Activated CD8-positive, alpha-beta memory T cell treated with anti-CD3 and anti-CD28 coated beads, Interleukin-2, amount 10 ng/mL, durations not matched to agents 7 days and 5 days (primary cell): ENCODE data around the gene ALX4. TPM values are rescaled to one million over a fixed set of nuclear protein-coding genes. Genes with fewer than 3 reads are reported as not detected.

Experiments used
- ATAC-seq: fragments of 150-1000 bp; cut with Tn5 transposase; one replicate; pipeline ENCODE4 v1.10.0; 2021; ENCODE audit warnings: moderate library complexity
- CTCF ChIA-PET: fragments of 350-600 bp; sonication (Branson Sonifier 250); formaldehyde crosslinking; loops from one replicate; lab custom pipeline; 2021; ENCODE audit warnings: antibody characterized with exemption; lab: Charles Lee
- DNase-seq: peaks from one replicate; pipeline ENCODE4 v3.0.0-alpha.2; 2020
- H3K27ac Mint-ChIP-seq: one replicate; pipeline ENCODE4 v1.8.0; 2021; ENCODE audit warnings: mild to moderate bottlenecking, mixed read lengths
- H3K27me3 Mint-ChIP-seq: one replicate; pipeline ENCODE4 v1.8.0; 2021; ENCODE audit warnings: mixed read lengths
- H3K36me3 Mint-ChIP-seq: one replicate; pipeline ENCODE4 v1.8.0; 2021; ENCODE audit warnings: mild to moderate bottlenecking, mixed read lengths
- H3K4me1 Mint-ChIP-seq: one replicate; pipeline ENCODE4 v1.8.0; 2021; ENCODE audit warnings: mixed read lengths
- H3K4me3 Mint-ChIP-seq: one replicate; pipeline ENCODE4 v1.8.0; 2021; ENCODE audit warnings: mild to moderate bottlenecking, moderate library complexity, mixed read lengths
- H3K9me3 Mint-ChIP-seq: one replicate; pipeline ENCODE4 v1.8.0; 2022; ENCODE audit warnings: low read depth, mixed read lengths
- total RNA-seq, 2 experiments: library from RNA; stranded (reverse); gene quantifications; one replicate each; pipeline ENCODE4 v1.2.3, GENCODE V29; 2021

The ALX4 gene
- total RNA-seq, 2 experiments from 2014 or later, result not detected

DNA sequence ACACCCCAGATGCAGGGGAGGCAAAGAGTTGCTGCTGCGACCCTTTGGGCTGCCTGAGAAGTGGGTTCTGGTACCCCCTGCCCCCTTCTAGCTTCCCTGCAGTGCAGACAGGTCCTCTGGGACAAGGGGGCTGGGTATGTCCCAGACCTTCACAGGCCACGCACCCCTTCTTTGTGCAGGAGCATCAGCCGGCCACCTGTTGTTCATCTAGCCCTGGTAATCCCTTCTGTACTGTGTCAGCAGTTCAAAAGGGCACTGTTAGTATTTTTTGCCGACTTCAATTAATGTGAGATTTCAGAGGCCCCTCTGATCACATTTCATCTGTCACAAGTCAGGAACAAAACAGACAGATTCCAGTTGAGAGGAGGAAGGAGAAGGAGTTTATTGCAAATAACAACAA, 49.9 kb downstream of the ALX4 start:
- ATAC-seq (no peak), DNase-seq (no peak)
- peaks cover 7% of the 10 kb centered on the region for H3K36me3 Mint-ChIP-seq
- H3K27me3 Mint-ChIP-seq, result no peaks in the 10 kb centered on the region
- H3K27ac Mint-ChIP-seq, result no peak overlapping the region
- H3K4me1 Mint-ChIP-seq, result peaks cover 33% of the 10 kb centered on the region
- CTCF ChIA-PET, result no interaction called here
- H3K4me3 Mint-ChIP-seq, result no peak overlapping the region
- no peaks in the 10 kb centered on the region for H3K9me3 Mint-ChIP-seq

DNA sequence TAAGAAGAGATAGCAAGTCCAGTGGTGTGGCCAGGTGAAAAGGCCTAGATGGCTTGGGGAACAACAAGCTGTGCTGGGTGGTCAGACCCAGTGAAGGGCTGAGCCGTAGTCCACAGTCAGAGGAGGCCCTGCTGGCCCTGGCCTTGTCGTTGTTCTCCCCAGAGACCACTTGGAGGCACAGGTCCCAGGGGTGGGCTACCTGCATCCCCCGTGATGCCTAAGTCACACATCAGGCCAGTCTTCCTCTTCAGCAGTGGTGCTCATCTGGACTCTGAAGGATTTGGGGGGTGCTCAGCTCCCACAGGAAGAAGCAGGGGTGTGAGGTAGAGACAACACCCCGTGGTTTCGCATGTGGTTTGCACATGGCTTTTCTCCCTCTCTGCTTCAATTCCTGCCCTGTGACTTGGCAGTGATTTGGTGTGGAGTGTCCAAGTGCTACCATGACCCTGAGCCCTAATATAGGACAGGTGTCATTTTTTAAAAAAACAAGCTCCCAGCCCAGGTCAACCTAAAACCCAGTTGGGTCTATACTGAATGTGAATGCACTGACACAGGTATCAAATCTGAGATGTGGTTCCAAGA, 51.0 kb downstream of the ALX4 start:
- Mint-ChIP-seq H3K4me3 (no peak overlapping the region), H3K27me3 (no peaks in the 10 kb centered on the region), H3K36me3 (peaks cover 7% of the 10 kb centered on the region), H3K9me3 (no peaks in the 10 kb centered on the region), H3K27ac (no peak overlapping the region), H3K4me1 (peaks cover 33% of the 10 kb centered on the region)
- DNase-seq, result no peak
- CTCF ChIA-PET, result interaction anchor here (2.6 kb wide), 1 partner anchor 9 kb away, joined by 6 read pairs; no protein-coding TSS in a partner anchor
- ATAC-seq, result no peak

DNA sequence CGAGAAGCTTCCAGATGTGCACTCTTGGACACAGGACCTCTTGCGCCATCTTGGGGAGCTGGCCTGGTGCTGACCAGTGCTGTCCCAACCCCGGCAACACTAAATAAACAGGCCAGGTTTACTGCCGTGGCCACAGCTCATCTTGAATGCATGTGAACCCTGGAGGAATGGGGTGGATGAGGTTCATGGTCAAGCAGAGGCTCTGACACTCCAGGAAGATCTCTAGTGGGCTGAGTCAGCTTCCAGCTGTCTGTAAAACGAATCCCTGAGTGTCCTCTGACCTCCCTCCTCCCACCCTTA, 51.8 kb downstream of the ALX4 start:
- no peak overlapping the region for H3K27ac Mint-ChIP-seq
- ATAC-seq, result no peak
- no peaks in the 10 kb centered on the region for H3K27me3 Mint-ChIP-seq
- peaks cover 33% of the 10 kb centered on the region for H3K4me1 Mint-ChIP-seq
- H3K4me3 Mint-ChIP-seq, result no peak overlapping the region
- peaks cover 11% of the 10 kb centered on the region for H3K36me3 Mint-ChIP-seq
- CTCF ChIA-PET, result interaction anchor here (0.8 to 2.6 kb wide), 2 partner anchors 10 to 50 kb away, joined by 3 to 6 read pairs; no protein-coding TSS in a partner anchor
- peaks cover 1% of the 10 kb centered on the region for H3K9me3 Mint-ChIP-seq
- no peak for DNase-seq

DNA sequence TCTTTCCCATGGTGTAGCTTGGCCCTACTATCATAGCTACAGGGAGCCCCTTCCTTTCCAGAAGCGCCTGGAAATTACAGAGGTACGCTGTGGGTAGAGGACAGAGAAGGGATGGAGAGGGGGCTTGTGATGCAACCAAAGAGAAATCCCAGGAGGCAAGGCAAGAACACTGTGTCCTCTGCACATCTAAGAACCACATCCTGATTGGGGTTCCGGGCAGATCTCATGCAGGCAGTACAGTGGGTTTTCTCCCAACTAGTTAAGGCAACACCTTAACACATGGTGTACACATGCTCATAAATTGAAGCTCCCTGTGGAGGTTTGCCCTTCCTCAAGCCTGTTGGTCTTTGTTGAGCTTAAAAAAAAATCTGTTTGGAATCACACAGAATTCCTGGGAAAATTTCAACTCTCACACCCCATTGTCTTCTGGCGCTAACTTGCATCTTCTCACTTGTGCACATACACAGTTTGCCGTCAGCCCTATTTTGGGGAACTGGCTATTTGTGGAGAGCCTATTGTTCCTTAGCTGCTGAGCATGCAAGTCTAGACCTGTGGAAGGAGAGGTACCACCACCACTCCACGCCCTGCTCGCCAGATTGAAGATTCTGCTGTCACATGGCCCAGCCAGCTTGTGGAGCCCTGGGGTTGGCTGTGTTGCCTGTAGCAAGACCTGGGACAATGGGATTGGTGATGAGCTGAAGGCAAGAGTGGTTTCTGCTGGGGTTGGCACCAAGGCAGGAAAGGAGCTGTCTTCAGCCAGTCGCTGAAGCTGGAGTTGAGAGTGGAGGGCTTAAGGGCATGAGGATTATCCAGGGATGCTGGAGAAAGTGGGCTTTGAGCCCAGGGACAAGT, 52.4 kb downstream of the ALX4 start:
- H3K27ac Mint-ChIP-seq, result peak overlapping the region; percentile 59
- peaks cover 16% of the 10 kb centered on the region for H3K36me3 Mint-ChIP-seq
- peaks cover 7% of the 10 kb centered on the region for H3K9me3 Mint-ChIP-seq
- ATAC-seq, result peak; percentile 45
- DNase-seq, result no peak
- H3K4me3 Mint-ChIP-seq, result no peak overlapping the region
- peaks cover 33% of the 10 kb centered on the region for H3K4me1 Mint-ChIP-seq
- no peaks in the 10 kb centered on the region for H3K27me3 Mint-ChIP-seq
- CTCF ChIA-PET, result interaction anchor here (0.8 to 2.6 kb wide), 2 partner anchors 10 to 50 kb away, joined by 3 to 6 read pairs; no protein-coding TSS in a partner anchor

DNA sequence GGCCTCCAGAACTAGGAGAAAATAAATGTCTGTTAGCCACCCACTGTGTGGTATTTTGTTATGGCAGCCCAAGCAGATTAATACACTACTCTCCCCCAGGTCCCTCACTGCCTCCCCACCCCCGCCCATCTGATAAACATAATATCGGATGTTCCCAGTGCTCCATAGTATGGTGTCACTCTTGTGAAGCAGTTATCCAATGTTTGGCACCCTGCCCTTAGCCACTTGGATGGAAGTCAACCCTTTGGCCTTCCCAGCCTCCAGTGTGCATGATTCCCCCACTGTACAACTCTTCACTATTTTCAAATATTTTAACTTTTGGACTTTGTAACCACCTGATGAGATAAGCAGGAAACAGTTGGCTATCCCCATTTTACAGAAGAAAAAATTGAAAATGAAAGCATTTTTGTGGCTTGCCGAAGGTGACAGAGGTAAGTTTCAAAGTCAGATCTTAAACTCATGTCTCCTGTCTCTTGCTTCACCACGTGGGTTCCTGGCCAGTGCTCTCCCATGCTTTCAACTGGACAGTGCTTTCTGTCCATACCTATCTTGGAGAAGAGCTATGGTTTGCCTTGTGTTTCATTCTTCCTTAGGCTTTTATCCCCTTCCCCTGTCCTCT, 53.2 kb downstream of the ALX4 start:
- ATAC-seq (peak; percentile 59), DNase-seq (peak; percentile 37)
- Mint-ChIP-seq H3K36me3 (peaks cover 24% of the 10 kb centered on the region), H3K4me3 (no peak overlapping the region), H3K27ac (no peak overlapping the region), H3K27me3 (no peaks in the 10 kb centered on the region), H3K9me3 (peaks cover 15% of the 10 kb centered on the region), H3K4me1 (peaks cover 33% of the 10 kb centered on the region)
- CTCF ChIA-PET, result interaction anchor here (2.6 kb wide), 1 partner anchor 11 kb away, joined by 6 read pairs; no protein-coding TSS in a partner anchor

DNA sequence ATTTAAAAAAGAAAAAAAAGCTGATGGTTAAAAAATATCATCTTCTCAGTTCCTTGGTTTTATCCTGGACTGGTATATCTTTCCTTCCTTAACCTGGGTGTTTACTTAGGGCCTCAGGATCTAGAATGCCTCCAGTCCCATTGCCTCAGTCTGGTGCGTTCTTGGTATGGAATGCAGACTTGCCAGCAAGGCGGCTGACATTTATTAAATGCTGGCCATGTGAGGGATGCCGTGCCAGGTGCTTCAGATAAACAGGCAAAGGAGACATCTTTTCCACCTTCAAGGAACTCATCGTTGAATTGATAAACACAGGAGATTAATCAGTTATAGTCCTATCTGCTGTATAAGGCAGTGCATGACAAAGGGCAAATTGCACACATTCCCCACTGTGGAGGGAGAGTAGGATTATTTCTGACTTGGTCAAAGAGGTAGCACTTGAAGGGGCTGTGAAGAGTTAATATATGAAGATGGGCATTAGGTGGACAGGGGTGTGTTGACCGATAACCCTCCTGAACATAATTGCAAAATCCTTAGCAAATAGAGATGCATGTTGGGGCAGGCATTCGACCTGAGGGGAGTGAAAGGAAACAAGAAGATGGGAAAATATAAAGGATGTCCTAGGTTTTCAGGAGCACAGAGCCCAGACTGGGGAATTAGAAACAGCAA, 54.4 kb downstream of the ALX4 start:
- Mint-ChIP-seq H3K9me3 (peaks cover 15% of the 10 kb centered on the region), H3K27me3 (no peaks in the 10 kb centered on the region), H3K36me3 (peaks cover 32% of the 10 kb centered on the region), H3K4me3 (no peak overlapping the region), H3K27ac (no peak overlapping the region), H3K4me1 (peaks cover 33% of the 10 kb centered on the region)
- no peak for ATAC-seq
- peak; percentile 28 for DNase-seq
- CTCF ChIA-PET, result no interaction called here

DNA sequence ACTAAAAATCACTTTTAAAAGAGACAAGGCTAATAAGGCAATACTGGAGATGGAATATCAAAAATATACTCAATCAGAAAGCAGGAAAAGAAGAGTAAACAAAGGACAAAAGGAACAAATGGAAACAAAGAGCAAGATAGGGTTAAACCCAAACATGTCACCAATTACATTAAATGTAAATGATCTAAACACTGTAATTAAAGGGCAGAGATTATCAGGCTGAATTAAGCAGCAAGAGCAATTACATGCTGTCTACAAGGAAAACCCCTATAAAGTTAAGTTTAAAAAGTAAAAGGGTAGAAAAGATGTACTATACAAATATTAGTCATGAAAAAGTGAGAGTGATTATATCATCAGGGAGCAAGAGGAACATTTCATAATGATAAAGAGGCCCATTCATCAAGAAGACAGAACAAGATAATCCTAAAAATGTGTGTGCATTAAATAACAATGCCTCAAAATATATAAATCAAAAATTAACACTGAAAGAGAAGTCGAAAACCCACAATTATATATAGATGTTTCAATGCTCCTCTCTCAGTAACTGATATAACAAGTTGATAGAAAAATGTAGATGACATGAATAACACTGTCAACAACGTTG, 56.8 kb downstream of the ALX4 start:
- ATAC-seq, result no peak
- H3K27ac Mint-ChIP-seq, result no peak overlapping the region
- DNase-seq, result no peak
- peaks cover 33% of the 10 kb centered on the region for H3K36me3 Mint-ChIP-seq
- peaks cover 18% of the 10 kb centered on the region for H3K4me1 Mint-ChIP-seq
- CTCF ChIA-PET, result no interaction called here
- H3K4me3 Mint-ChIP-seq, result no peak overlapping the region
- peaks cover 15% of the 10 kb centered on the region for H3K9me3 Mint-ChIP-seq
- no peaks in the 10 kb centered on the region for H3K27me3 Mint-ChIP-seq

DNA sequence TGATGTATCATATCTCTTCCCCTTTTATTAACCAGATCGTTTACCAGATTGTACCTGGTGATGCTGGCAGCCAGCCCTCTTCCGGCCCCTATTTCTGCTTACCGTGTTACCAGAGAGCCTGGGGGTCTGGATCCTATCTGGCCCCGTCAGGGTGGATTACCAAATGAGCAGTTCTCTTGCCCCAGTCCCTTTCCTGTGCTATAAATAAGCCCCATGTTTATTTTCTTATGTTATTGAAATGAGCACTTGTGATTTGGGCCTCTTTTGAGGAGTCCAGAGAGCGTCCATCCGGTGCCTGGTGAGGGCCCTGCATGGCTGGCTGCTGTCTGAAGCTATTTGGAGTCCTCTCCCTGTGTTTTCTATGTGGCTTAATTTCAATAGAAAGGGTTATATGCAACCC, 59.5 kb downstream of the ALX4 start:
- H3K4me3 Mint-ChIP-seq, result no peak overlapping the region
- DNase-seq (no peak), ATAC-seq (no peak)
- peaks cover 15% of the 10 kb centered on the region for H3K9me3 Mint-ChIP-seq
- peaks cover 29% of the 10 kb centered on the region for H3K36me3 Mint-ChIP-seq
- no peak overlapping the region for H3K27ac Mint-ChIP-seq
- CTCF ChIA-PET, result no interaction called here
- H3K4me1 Mint-ChIP-seq, result no peaks in the 10 kb centered on the region
- H3K27me3 Mint-ChIP-seq, result no peaks in the 10 kb centered on the region

DNA sequence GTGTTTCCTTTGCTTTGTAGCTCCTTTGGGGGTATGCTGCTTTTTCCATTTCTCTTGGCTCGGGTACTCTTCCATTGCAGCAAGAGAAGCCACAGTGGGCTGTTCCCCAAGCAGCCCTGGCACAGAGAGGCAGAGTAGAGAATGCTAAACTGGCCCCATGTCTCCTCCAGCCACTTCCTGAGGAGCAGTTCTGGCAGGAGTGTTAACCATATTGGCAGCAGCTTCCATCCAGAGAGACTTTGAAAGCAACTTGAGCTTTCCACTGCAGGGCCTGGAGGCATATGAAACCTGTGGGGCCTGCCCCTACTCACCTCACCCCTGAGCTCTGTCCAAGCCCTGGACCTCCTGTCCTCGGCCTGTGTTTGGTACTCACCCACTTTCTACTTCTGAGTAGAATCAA, 61.8 kb downstream of the ALX4 start:
- DNase-seq (no peak), ATAC-seq (no peak)
- Mint-ChIP-seq H3K27me3 (no peaks in the 10 kb centered on the region), H3K27ac (no peak overlapping the region), H3K9me3 (peaks cover 13% of the 10 kb centered on the region), H3K4me1 (no peaks in the 10 kb centered on the region), H3K4me3 (no peak overlapping the region), H3K36me3 (peaks cover 25% of the 10 kb centered on the region)
- CTCF ChIA-PET, result interaction anchor here (1.8 kb wide), 1 partner anchor 154 kb away, joined by 5 read pairs; no protein-coding TSS in a partner anchor

DNA sequence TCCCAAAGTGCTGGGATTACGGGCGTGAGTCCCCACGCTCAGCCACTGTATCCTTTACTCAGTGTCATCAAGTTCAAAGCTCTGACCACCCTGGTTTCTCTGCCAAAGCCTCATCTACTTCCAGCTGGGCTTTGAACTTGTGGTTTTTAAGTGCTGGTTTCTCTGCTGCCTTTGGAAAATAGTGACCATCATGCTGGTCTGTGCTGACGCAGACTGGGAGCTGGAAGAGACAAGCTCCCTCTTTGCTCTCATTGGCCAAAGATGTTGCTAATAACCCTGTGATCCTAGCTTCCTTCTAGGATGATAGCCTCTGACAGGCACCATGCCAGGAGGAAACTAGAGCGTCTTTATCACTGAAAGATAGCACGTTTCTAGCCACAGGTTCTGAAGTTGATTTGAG, 62.4 kb downstream of the ALX4 start:
- H3K4me1 Mint-ChIP-seq, result no peaks in the 10 kb centered on the region
- no peaks in the 10 kb centered on the region for H3K27me3 Mint-ChIP-seq
- DNase-seq, result no peak
- ATAC-seq, result no peak
- H3K27ac Mint-ChIP-seq, result no peak overlapping the region
- H3K4me3 Mint-ChIP-seq, result no peak overlapping the region
- peaks cover 20% of the 10 kb centered on the region for H3K36me3 Mint-ChIP-seq
- H3K9me3 Mint-ChIP-seq, result peaks cover 7% of the 10 kb centered on the region
- CTCF ChIA-PET, result interaction anchor here (1.8 kb wide), 1 partner anchor 153 kb away, joined by 5 read pairs; no protein-coding TSS in a partner anchor

DNA sequence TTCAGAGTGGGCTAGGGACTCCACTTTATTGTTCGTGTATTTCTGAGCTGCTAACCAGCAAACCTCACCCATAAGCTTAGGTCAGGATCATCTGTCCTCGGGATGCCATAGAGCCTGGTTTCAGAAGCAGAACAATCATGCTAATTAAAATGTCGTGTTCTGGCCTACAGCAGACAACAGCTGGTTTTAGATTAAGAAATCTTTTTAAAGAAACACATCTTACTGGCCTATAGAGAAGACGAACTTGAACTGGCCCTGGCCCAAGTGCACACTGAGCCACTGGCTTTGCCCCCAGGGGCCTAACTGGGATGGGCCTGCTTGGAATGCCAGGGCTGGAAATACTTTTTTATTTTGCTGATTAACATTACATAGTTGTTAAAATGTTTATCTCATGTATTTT, 63.2 kb downstream of the ALX4 start:
- Mint-ChIP-seq H3K4me3 (no peak overlapping the region), H3K9me3 (no peaks in the 10 kb centered on the region), H3K27me3 (no peaks in the 10 kb centered on the region), H3K4me1 (no peaks in the 10 kb centered on the region), H3K36me3 (peaks cover 15% of the 10 kb centered on the region), H3K27ac (no peak overlapping the region)
- CTCF ChIA-PET, result no interaction called here
- ATAC-seq (no peak), DNase-seq (no peak)

DNA sequence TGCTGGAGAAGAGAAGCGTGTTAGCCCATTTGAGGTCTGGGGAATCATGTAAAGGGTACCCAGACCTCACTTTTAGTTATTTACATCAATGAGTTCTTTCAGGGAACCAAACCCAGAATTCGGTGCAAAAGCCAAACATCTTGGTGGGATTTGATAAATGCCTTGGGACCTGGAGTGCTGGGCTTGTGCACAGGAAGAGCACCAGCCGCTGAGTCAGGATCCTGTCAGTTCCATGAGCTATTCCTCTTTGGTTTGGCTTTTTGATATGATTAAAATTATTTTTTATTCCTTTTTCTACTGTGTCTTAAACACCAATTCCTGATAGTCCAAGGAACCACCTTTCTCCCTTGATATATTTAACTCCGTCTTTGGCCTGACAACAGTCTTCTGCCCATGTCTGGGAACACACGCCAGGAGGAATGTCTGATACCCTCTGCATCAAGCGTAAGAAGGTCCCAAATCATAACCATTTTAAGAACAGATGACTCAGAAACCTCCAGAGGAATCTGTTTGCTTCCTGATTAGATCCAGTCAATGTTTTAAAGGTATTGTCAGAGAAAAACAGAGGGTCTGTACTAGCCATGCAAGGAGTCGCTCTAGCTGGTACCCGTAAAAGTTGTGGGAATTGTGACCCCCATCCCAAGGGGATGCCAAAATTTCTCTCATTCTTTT, 65.2 kb downstream of the ALX4 start:
- ATAC-seq, result no peak
- Mint-ChIP-seq H3K4me1 (no peaks in the 10 kb centered on the region), H3K9me3 (no peaks in the 10 kb centered on the region), H3K36me3 (peaks cover 4% of the 10 kb centered on the region), H3K27ac (no peak overlapping the region), H3K27me3 (no peaks in the 10 kb centered on the region), H3K4me3 (no peak overlapping the region)
- no peak for DNase-seq
- CTCF ChIA-PET, result no interaction called here
